Ishikawa (cell line): ENCODE results near the gene P2RX1.

ENCODE experiments used
- CEBPB ChIP-seq: IDR thresholded peaks from 2 replicates; pipeline ENCODE4 v1.6.1; 2012
- EGR1 ChIP-seq: IDR thresholded peaks from 2 replicates; pipeline ENCODE4 v1.6.1; 2012
- EP300 ChIP-seq: IDR thresholded peaks from 2 replicates; pipeline ENCODE4 v1.6.1; 2012; ENCODE audit warnings: borderline replicate concordance
- FOXM1 ChIP-seq: IDR thresholded peaks from 2 replicates; pipeline ENCODE4 v1.6.1; 2012; ENCODE audit warnings: low read depth, borderline replicate concordance
- RAD21 ChIP-seq: IDR thresholded peaks from 2 replicates; pipeline ENCODE4 v1.6.1; 2012; ENCODE audit warnings: low read depth
- TAF1 ChIP-seq: IDR thresholded peaks from 2 replicates; pipeline ENCODE4 v1.6.1; 2012; ENCODE audit warnings: low read depth, mild to moderate bottlenecking
- TCF12 ChIP-seq: IDR thresholded peaks from 2 replicates; pipeline ENCODE4 v1.6.1; 2012; ENCODE audit warnings: low read depth
- TF ChIP-seq, protein P1 (sequence below): IDR thresholded peaks from 2 replicates; pipeline ENCODE4 v1.6.1; 2012

DNA sequence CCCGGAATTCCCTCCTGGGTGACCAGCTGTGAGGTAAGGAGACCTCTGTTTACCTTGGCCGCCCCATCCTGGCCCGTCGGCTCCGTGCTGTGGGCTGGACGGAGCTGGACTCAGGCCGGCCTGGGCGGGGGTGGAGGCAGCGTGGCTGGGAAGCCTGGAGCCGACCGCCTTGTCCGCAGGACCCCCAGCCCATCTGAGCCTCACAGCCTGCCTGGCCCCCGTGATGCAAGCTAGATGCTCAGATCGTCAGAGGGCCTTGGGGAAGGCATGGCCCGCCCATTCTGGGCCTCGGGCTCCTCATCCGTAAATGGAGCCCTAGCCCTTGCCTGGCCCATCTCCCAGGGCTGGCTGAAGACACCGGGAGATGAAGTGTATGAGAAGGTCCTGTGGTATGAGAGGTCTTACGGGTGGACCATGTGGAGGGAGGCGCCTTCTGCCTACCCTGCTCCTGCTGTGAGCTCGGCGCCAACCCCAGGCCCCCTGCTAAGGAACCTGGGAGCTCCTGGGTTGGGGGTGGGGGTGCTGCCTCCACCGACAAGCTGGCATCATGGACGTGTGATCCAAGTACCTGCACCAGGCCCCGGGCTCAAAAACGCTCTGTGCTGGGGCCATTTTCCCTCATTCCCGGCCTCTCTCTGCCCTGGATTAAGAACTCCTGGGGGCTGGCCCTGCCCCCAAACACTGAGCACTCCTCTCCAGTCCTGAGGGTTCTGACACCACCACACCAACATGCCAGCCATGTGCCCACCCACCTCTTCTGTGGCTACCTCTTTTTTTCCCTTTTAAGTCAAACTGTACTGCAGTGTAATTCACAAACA lies 5.4 kb upstream of the P2RX1 start:
- TF ChIP-seq TAF1 (no peak), FOXM1 (no peak), EGR1 (no peak), EP300 (no peak), TCF12 (no peak), RAD21 (no peak), CEBPB (no peak)
- TF ChIP-seq, protein P1, sequence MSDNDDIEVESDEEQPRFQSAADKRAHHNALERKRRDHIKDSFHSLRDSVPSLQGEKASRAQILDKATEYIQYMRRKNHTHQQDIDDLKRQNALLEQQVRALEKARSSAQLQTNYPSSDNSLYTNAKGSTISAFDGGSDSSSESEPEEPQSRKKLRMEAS: no peak
